CD14-positive monocyte (primary cell): ENCODE measurements around the gene PLEKHD1. TPM values are rescaled to one million over a fixed set of nuclear protein-coding genes. Genes with fewer than 3 reads are reported as not detected.

Experiments
- DNase-seq, 3 donors: peaks; one replicate each; pipeline ENCODE4 v3.0.0-alpha.2; 2011 to 2022
- H2AFZ ChIP-seq: 2 replicates; pipeline ENCODE4 v1.6.0; 2012; ENCODE audit warnings: mild to moderate bottlenecking, low read depth, low read length, inconsistent platforms; ENCODE audit not compliant: insufficient read depth, poor library complexity, severe bottlenecking
- H3K27ac ChIP-seq, 2 donors: 1 replicate in 1 of 2; 2 replicates in 1 of 2; pipeline ENCODE4 v1.5.1; 2012 to 2013; ENCODE audit warnings: low read length in 2 of 2, control low read depth in 1 of 2, inconsistent platforms in 1 of 2, low read depth in 1 of 2, mild to moderate bottlenecking in 1 of 2
- H3K27me3 ChIP-seq, 2 donors: one replicate each; pipeline versions ENCODE4 v1.6.0 to v1.6.1; 2011 to 2013; ENCODE audit warnings: low read length in 2 of 2; ENCODE audit not compliant: control insufficient read depth in 2 of 2, insufficient read depth in 2 of 2
- H3K36me3 ChIP-seq, 2 donors: replicated peaks in 1 of 2; 1 replicate in 1 of 2; 2 replicates in 1 of 2; pipeline versions ENCODE4 v1.5.1 to v1.6.1; 2012 to 2013; ENCODE audit warnings: low read length in 2 of 2, control low read depth in 1 of 2, inconsistent platforms in 1 of 2, mild to moderate bottlenecking in 1 of 2; ENCODE audit not compliant: insufficient read depth in 2 of 2, control insufficient read depth in 1 of 2
- H3K4me1 ChIP-seq, 2 donors: 1 replicate in 1 of 2; 2 replicates in 1 of 2; pipeline versions ENCODE4 v1.5.1 to v1.6.1; 2012 to 2013; ENCODE audit warnings: low read length in 2 of 2, control low read depth in 1 of 2, inconsistent platforms in 1 of 2, mild to moderate bottlenecking in 1 of 2, moderate library complexity in 1 of 2; ENCODE audit not compliant: insufficient read depth in 2 of 2, control insufficient read depth in 1 of 2
- H3K4me2 ChIP-seq: replicated peaks from 2 replicates; pipeline ENCODE3; 2012; ENCODE audit warnings: low read length, moderate library complexity, mild to moderate bottlenecking; ENCODE audit not compliant: poor library complexity, severe bottlenecking; ENCODE audit errors: extremely low read depth
- H3K4me3 ChIP-seq, 3 experiments: fragments of 200-600 bp in 1 of 3; sonication (generic) in 1 of 3; replicated peaks in 1 of 3; 1 replicate in 2 of 3; 2 replicates in 1 of 3; pipeline ENCODE4 v1.5.1; 2011 to 2013; ENCODE audit warnings: low read length in 3 of 3, mild to moderate bottlenecking in 3 of 3, control low read depth in 2 of 3, low read depth in 2 of 3, inconsistent platforms in 1 of 3, moderate library complexity in 1 of 3
- H3K79me2 ChIP-seq: 2 replicates; pipeline ENCODE4 v1.6.0; 2012; ENCODE audit warnings: mild to moderate bottlenecking, control low read depth, inconsistent platforms, low read length, moderate library complexity; ENCODE audit not compliant: insufficient read depth
- H3K9ac ChIP-seq: 2 replicates; pipeline ENCODE4 v1.6.0; 2017; ENCODE audit warnings: low read length, mild to moderate bottlenecking; ENCODE audit not compliant: insufficient read depth, poor library complexity, severe bottlenecking
- H3K9me3 ChIP-seq, 2 donors: replicated peaks in 1 of 2; 1 replicate in 1 of 2; 2 replicates in 1 of 2; pipeline versions ENCODE4 v1.5.1 to v1.6.1; 2012 to 2013; ENCODE audit warnings: low read length in 2 of 2, control low read depth in 1 of 2; ENCODE audit not compliant: control insufficient read depth in 1 of 2, insufficient read depth in 1 of 2
- H4K20me1 ChIP-seq: 2 replicates; pipeline ENCODE4 v1.6.0; 2012; ENCODE audit warnings: mild to moderate bottlenecking, low read length, control low read depth, moderate library complexity; ENCODE audit not compliant: insufficient read depth
- H3K27ac Mint-ChIP-seq, 7 donors: one replicate each; pipeline ENCODE4 v1.8.0; 2020; ENCODE audit warnings: mild to moderate bottlenecking in 7 of 7, mixed read lengths in 7 of 7, moderate library complexity in 6 of 7, inconsistent platforms in 2 of 7
- H3K27me3 Mint-ChIP-seq, 3 donors: one replicate each; pipeline ENCODE4 v1.8.0; 2021 to 2022; ENCODE audit warnings: low read depth in 3 of 3, mild to moderate bottlenecking in 3 of 3, mixed read lengths in 3 of 3, moderate library complexity in 3 of 3, inconsistent platforms in 1 of 3
- H3K36me3 Mint-ChIP-seq, 2 donors: one replicate each; pipeline ENCODE4 v1.8.0; 2020; ENCODE audit warnings: mixed read lengths in 2 of 2, inconsistent platforms in 1 of 2, mild to moderate bottlenecking in 1 of 2
- H3K4me1 Mint-ChIP-seq: one replicate; pipeline ENCODE4 v1.8.0; 2020; ENCODE audit warnings: mild to moderate bottlenecking, mixed read lengths
- H3K4me3 Mint-ChIP-seq, 2 donors: one replicate each; pipeline ENCODE4 v1.8.0; 2020; ENCODE audit warnings: mild to moderate bottlenecking in 2 of 2, mixed read lengths in 2 of 2, moderate library complexity in 1 of 2
- H3K9me3 Mint-ChIP-seq, 7 donors: one replicate each; pipeline ENCODE4 v1.8.0; 2020 to 2022; ENCODE audit warnings: mixed read lengths in 7 of 7, mild to moderate bottlenecking in 6 of 7, moderate library complexity in 6 of 7, inconsistent platforms in 2 of 7
- CTCF ChIP-seq: fragments of 200-600 bp; IDR thresholded peaks from one replicate; pipeline ENCODE4 v1.8.0; 2022; ENCODE audit warnings: antibody characterized with exemption, mild to moderate bottlenecking
- WGBS: methylation state at CpG from one replicate; pipeline ENCODE4 v1.1.5; 2013; ENCODE audit warnings: missing lambda C conversion rate; ENCODE audit not compliant: insufficient coverage; 5-methylcytosine and 5-hydroxymethylcytosine counted together
- intact Hi-C, 2 donors: fragments of 100-400 bp; cut with micrococcal nuclease; formaldehyde crosslinking; loops; one replicate each; pipeline versions ENCODE4 v1.15.0 to v1.15.1; 2023
- polyA plus RNA-seq, 3 donors: library from polyadenylated mRNA; depleted of rRNA in 1 of 3; unstranded in 2 of 3; stranded (reverse) in 1 of 3; fragments of 300-500 nt in 2 of 3; fragments of >200 nt in 1 of 3; fragmentation: Illumina TruSeq in 2 of 3; gene quantifications; 1 replicate in 2 of 3; 2 replicates in 1 of 3; pipeline ENCODE4 v1.2.3, GENCODE V29; 2012 to 2021

Gene PLEKHD1
- polyA plus RNA-seq, 3 donors: 0.09 TPM; not detected in 2

- Histone ChIP-seq H3K9ac (no peak overlapping the region), H3K27me3 (no peaks in the 10 kb centered on the region), H3K4me2 (no peak overlapping the region), H3K79me2 (no peaks in the 10 kb centered on the region), H3K27ac (no peak overlapping the region), H3K4me1 (no peaks in the 10 kb centered on the region), H3K36me3 (no peaks in the 10 kb centered on the region), H3K9me3 (no peaks in the 10 kb centered on the region), H3K4me3 (no peak overlapping the region), H4K20me1 (no peaks in the 10 kb centered on the region), H2AFZ (no peak overlapping the region)
- intact Hi-C loops: no loop called here
- Mint-ChIP-seq H3K4me3 (no peak overlapping the region), H3K27ac (peak overlapping the region in 1 of 7 donors; percentile 65), H3K9me3 (peaks cover 0 to 2% (median 0%) of the 10 kb centered on the region in 7 donors), H3K27me3 (peaks cover 5 to 11% (median 5%) of the 10 kb centered on the region in 3 donors), H3K4me1 (no peaks in the 10 kb centered on the region), H3K36me3 (no peaks in the 10 kb centered on the region)
- no peak for DNase-seq
- WGBS: 92% methylated on average over 2 of the region's 4 CpGs
- no peak for TF ChIP-seq CTCF
These were observed 16.9 kb downstream of the PLEKHD1 start for GRCh38 chr14:69501423-69501838.

- H3K27ac ChIP-seq: no peak overlapping the region
These were observed 20.2 kb downstream of the PLEKHD1 start for GRCh38 chr14:69504775-69505174.

More at GRCh38 chr14:69504775-69505174, 20.2 kb downstream of the PLEKHD1 start:
- intact Hi-C loops: no loop called here
- no CpG with 5 or more reads among the region's 1 CpG for WGBS
- Histone ChIP-seq H3K36me3 (no peaks in the 10 kb centered on the region), H3K4me2 (no peak overlapping the region), H3K4me1 (no peaks in the 10 kb centered on the region), H3K9me3 (no peaks in the 10 kb centered on the region), H2AFZ (no peak overlapping the region), H4K20me1 (no peaks in the 10 kb centered on the region), H3K27me3 (peaks cover 0 to 2% of the 10 kb centered on the region in 2 donors), H3K9ac (no peak overlapping the region), H3K79me2 (no peaks in the 10 kb centered on the region), H3K4me3 (no peak overlapping the region)
- DNase-seq: no peak
- Mint-ChIP-seq H3K36me3 (no peaks in the 10 kb centered on the region), H3K27me3 (peaks cover 10 to 19% (median 16%) of the 10 kb centered on the region in 3 donors), H3K27ac (no peak overlapping the region), H3K9me3 (no peaks in the 10 kb centered on the region), H3K4me3 (no peak overlapping the region), H3K4me1 (no peaks in the 10 kb centered on the region)
- no peak for TF ChIP-seq CTCF
